A549 (cell line): ENCODE data around the gene ZNF316. TPM values are rescaled to one million over a fixed set of nuclear protein-coding genes. Genes with fewer than 3 reads are reported as not detected.

Experiments used
- ATAC-seq, 2 experiments: fragments of 200-7000 bp in 1 of 2; fragments of >200 bp in 1 of 2; cut with Nextera tagmentation in 1 of 2; cut with Tn5 transposase in 1 of 2; 3 replicates each; pipeline versions ENCODE4 v1.8.0 to v1.9.1; 2018 to 2020; ENCODE audit warnings: mild to moderate bottlenecking in 1 of 2, moderate library complexity in 1 of 2
- CTCF ChIA-PET: fragments of 300-600 bp; sonication (Branson Sonifier 250); formaldehyde crosslinking; extraction: SDS; loops from one replicate; lab custom pipeline; 2021; ENCODE audit warnings: antibody characterized with exemption, inconsistent platforms; lab: Yijun Ruan, JAX
- POLR2A ChIA-PET: fragments of 350-600 bp; formaldehyde crosslinking; extraction: SDS; loops from one replicate; lab custom pipeline; 2021; ENCODE audit warnings: antibody characterized with exemption, inconsistent platforms; lab: Yijun Ruan, JAX
- DNase-seq, 2 experiments: peaks; one replicate each; pipeline versions ENCODE4 v3.0.0 to v3.0.0-alpha.2; 2011 to 2016; ENCODE audit warnings: low read depth in 1 of 2, low spot score in 1 of 2
- FAIRE-seq: peaks from 2 replicates; lab custom pipeline; 2011; peaks lifted over from hg19 to GRCh38; lab: Jason Lieb, UNC
- H3K27ac ChIP-seq, 2 experiments: fragments of >200 bp; sonication (Bioruptor Twin); formaldehyde crosslinking; 3 replicates each; pipeline ENCODE4 v1.5.1; 2016 to 2017
- H3K4me1 ChIP-seq: fragments of >200 bp; sonication (Bioruptor Twin); formaldehyde crosslinking; 3 replicates; pipeline ENCODE4 v1.6.1; 2016
- H3K4me2 ChIP-seq: fragments of >200 bp; sonication (Bioruptor Twin); formaldehyde crosslinking; 3 replicates; pipeline ENCODE4 v1.6.1; 2016
- H3K4me3 ChIP-seq: fragments of >200 bp; sonication (Bioruptor Twin); formaldehyde crosslinking; 3 replicates; pipeline ENCODE4 v1.5.1; 2016
- H3K9me3 ChIP-seq: fragments of >200 bp; sonication (Bioruptor Twin); formaldehyde crosslinking; 3 replicates; pipeline ENCODE4 v1.6.1; 2016
- BCL3 ChIP-seq: fragments of >200 bp; sonication (Bioruptor Twin); formaldehyde crosslinking; IDR thresholded peaks from 3 replicates; pipeline ENCODE4 v1.6.1; 2016
- CBX8 ChIP-seq: fragments of 200-600 bp; sonication (generic); IDR thresholded peaks from 2 replicates; pipeline ENCODE4 v1.6.1; 2016
- CEBPB ChIP-seq, 2 experiments: fragments of >200 bp in 1 of 2; sonication (Bioruptor Twin) in 1 of 2; formaldehyde crosslinking in 1 of 2; IDR thresholded peaks; 2 replicates each; pipeline ENCODE4 v1.6.1; 2012 to 2016
- CTCF ChIP-seq: fragments of >200 bp; sonication (Bioruptor Twin); formaldehyde crosslinking; IDR thresholded peaks from 3 replicates; pipeline ENCODE4 v1.5.1; 2016
- FOSL2 ChIP-seq, 2 experiments: fragments of 450-650 bp in 1 of 2; fragments of >200 bp in 1 of 2; sonication (Bioruptor Twin) in 1 of 2; formaldehyde crosslinking; IDR thresholded peaks; 2 replicates each; pipeline versions ENCODE4 v1.5.0 to v1.6.1; 2016 to 2020; ENCODE audit warnings: mild to moderate bottlenecking in 1 of 2, moderate library complexity in 1 of 2
- HDAC2 ChIP-seq: fragments of 200-600 bp; sonication (generic); IDR thresholded peaks from 2 replicates; pipeline ENCODE4 v1.6.1; 2016
- HEYL ChIP-seq: fragments of 250-450 bp; sonication (Bioruptor Pico); IDR thresholded peaks from 2 replicates; pipeline ENCODE4 v1.8.0; 2021; ENCODE audit warnings: mild to moderate bottlenecking, moderate library complexity
- JUN ChIP-seq, 2 experiments: fragments of >200 bp; sonication (Bioruptor Twin); formaldehyde crosslinking; IDR thresholded peaks; 2 replicates in 1 of 2; 3 replicates in 1 of 2; pipeline ENCODE4 v1.6.1; 2016 to 2017
- MAX ChIP-seq: IDR thresholded peaks from 2 replicates; pipeline ENCODE4 v1.6.1; 2012
- PHF8 ChIP-seq: fragments of 200-600 bp; sonication (generic); IDR thresholded peaks from 2 replicates; pipeline ENCODE4 v1.6.1; 2016; ENCODE audit warnings: low read depth, mild to moderate bottlenecking, antibody characterized with exemption, moderate library complexity, borderline replicate concordance
- POLR2A ChIP-seq: IDR thresholded peaks from 2 replicates; pipeline ENCODE4 v1.6.1; 2012; ENCODE audit warnings: mild to moderate bottlenecking, low read length
- RAD21 ChIP-seq, 2 experiments: fragments of >200 bp in 1 of 2; sonication (Bioruptor Twin) in 1 of 2; formaldehyde crosslinking in 1 of 2; IDR thresholded peaks in 1 of 2; conservative IDR thresholded peaks in 1 of 2; 2 replicates in 1 of 2; 3 replicates in 1 of 2; pipeline ENCODE4 v1.6.1; 2012 to 2018; ENCODE audit warnings: inconsistent platforms in 1 of 2
- RCOR1 ChIP-seq: fragments of 150-350 bp; IDR thresholded peaks from 2 replicates; pipeline ENCODE4 v1.6.1; 2014; ENCODE audit warnings: antibody characterized with exemption, low read length, low read depth
- SMC3 ChIP-seq: fragments of >200 bp; sonication (Bioruptor Twin); formaldehyde crosslinking; IDR thresholded peaks from 3 replicates; pipeline ENCODE4 v1.6.1; 2018; ENCODE audit warnings: inconsistent platforms
- SREBF2 ChIP-seq: fragments of 450-650 bp; IDR thresholded peaks from 2 replicates; pipeline ENCODE4 v1.6.1; 2014; ENCODE audit warnings: mild to moderate bottlenecking, moderate library complexity
- ZNF302 ChIP-seq: fragments of 250-450 bp; sonication (Bioruptor Pico); IDR thresholded peaks from 2 replicates; pipeline ENCODE4 v1.9.0; 2021; ENCODE audit warnings: inconsistent platforms, mild to moderate bottlenecking, moderate library complexity
- whole genome bisulfite sequencing: methylation state at CpG from one replicate; pipeline ENCODE4 v1.1.6; 2017; ENCODE audit errors: missing lambda C conversion rate; 5-methylcytosine and 5-hydroxymethylcytosine counted together
- polyA plus RNA-seq, 4 experiments: library from polyadenylated mRNA; depleted of rRNA in 3 of 4; stranded (reverse); fragments of >200 nt; fragmentation: RNase III in 1 of 4; extraction: RNeasy Plus Mini Kit Qiagen cat#74134 plus additional on column Dnase treatment in 1 of 4; gene quantifications; 2 replicates in 3 of 4; 3 replicates in 1 of 4; pipeline ENCODE4 v1.2.3, GENCODE V29; 2011 to 2017
- TF ChIP-seq, protein P1 (sequence below): fragments of 250-450 bp; sonication (Bioruptor Pico); IDR thresholded peaks from 2 replicates; pipeline ENCODE4 v1.5.0; 2021; ENCODE audit warnings: mild to moderate bottlenecking, moderate library complexity, borderline replicate concordance

ZNF316 gene
- polyA plus RNA-seq, 2 of the 4 experiments (the other 2 are of a cell fraction), result 7.5 to 21.2 TPM

- CTCF ChIA-PET, result interaction anchor here (1.6 to 4.7 kb wide), 4 partner anchors 13 to 73 kb away, joined by 7 to 58 read pairs (median 20); partner anchors contain the start of gene ZDHHC4
- Histone ChIP-seq H3K4me3 (no peak overlapping the region), H3K27ac (no peak overlapping the region)
- FAIRE-seq (no peak), ATAC-seq (no peak)
- TF ChIP-seq HDAC2, result no peak
- no peak for TF ChIP-seq CTCF
- TF ChIP-seq, all 56 proteins: peak for 0
- no peak for DNase-seq
- Histone ChIP-seq H3K4me2 (no peak overlapping the region), H3K9me3 (no peaks in the 10 kb centered on the region), H3K4me1 (peaks cover 11% of the 10 kb centered on the region)
- WGBS, result 85% methylated on average over 9 of the region's 9 CpGs
- POLR2A ChIA-PET, result interaction anchor here (0.6 kb wide), 1 partner anchor 12 kb away, joined by 3 read pairs; no protein-coding TSS in a partner anchor
Observed at GRCh38 chr7:6588566-6588965, 48.6 kb upstream of the ZNF316 start.

DNA sequence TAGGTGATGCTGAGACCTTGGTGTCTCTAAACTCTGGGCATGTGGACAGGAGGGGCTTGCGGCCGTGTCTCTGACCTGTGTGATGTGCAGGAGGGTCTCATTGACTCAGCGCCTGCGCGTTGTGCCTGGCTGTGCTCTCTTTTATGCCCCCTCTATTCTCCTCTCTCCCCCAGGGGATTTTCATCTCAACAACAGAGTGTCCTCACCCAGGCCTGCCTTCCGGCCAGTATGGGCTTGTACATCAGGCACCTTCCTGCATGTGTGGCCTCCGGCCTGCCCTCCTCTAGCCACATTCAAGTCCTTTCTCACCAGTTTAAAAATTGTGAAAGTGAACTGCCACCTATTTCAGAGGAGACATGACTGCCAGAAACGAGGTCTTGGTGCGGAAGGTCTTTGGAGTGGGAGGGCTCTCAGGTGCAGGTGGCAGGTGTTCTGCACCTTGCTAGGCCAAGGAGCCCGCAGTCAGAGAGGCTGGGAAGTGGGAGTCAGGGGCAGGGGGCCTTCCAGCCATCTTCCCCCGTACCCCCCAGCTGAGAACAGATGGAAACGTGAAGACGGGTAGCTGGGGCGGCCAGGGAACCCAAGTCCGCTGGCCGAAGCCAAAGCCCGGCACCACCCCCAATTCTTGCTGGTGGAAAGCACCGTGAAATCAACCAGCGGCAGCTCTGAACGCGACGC, 47.8 kb upstream of the ZNF316 start:
- Histone ChIP-seq H3K27ac (peak overlapping the region; percentile 89 to 92; a peak in 4 of 6 replicates), H3K9me3 (no peaks in the 10 kb centered on the region), H3K4me3 (peak overlapping the region; percentile 77), H3K4me1 (peaks cover 11% of the 10 kb centered on the region), H3K4me2 (peak overlapping the region; percentile 90)
- TF ChIP-seq CBX8, result no peak
- no peak for TF ChIP-seq HEYL (CRISPR knock-in tag)
- CTCF ChIA-PET, result interaction anchor here (0.8 to 4.7 kb wide), 23 partner anchors 8 to 235 kb away, joined by 3 to 58 read pairs (median 6); partner anchors contain the start of genes ZDHHC4 and ZNF12
- WGBS, result 69% methylated on average over 17 of the region's 22 CpGs
- DNase-seq (no peak), ATAC-seq (no peak), FAIRE-seq (no peak)
- POLR2A ChIA-PET, result interaction anchor here (1.0 to 2.0 kb wide), 5 partner anchors 9 to 341 kb away, joined by 3 to 15 read pairs (median 7); partner anchors contain the start of gene ZDHHC4

DNA sequence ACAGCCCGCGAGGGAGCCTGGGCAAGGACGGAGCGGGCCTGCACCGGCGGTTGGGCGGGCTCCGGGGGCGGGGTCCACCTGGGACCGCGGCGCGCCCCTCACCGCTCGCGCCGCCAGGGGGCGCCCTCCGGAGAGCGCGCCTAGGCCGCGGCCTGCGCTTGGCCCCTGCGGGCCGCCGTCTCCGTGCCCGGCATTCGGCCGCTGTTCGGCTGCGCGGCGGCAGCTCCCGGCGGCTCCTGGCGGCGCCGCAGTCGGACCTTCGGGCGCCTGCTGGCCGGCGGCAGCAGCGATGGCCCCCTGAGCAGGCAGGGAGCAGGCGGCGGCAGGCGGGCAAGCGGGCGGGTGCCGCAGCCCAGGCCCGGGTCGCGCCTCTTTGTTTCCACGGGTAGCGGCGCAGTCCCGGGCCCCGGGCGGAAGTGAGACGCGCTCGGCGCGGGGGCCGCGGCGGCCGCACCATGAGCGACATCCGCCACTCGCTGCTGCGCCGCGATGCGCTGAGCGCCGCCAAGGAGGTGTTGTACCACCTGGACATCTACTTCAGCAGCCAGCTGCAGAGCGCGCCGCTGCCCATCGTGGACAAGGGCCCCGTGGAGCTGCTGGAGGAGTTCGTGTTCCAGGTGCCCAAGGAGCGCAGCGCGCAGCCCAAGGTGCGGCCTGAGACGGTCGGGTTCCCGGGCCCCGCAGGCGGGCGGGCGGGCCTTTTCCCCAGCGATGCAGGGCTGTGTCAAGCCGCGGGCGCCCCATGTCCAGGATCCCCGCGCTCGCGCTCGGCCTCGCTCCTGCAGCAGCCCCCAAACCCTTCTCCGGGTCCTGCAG, 47.1 kb upstream of the ZNF316 start, which contains the start of gene INTS15:
Gene INTS15, plus strand, starts transcription at position 193 of the 816 bp plus-strand sequence. Its CDS starts 263 bp downstream, at position 456.
- peak within 1 kb of the TSS; percentile 90 for H3K4me2 ChIP-seq
- peak within 1 kb of the TSS; percentile 89 to 92 for H3K27ac ChIP-seq
- DNase-seq, result peak; percentile 65 to 82
- WGBS, result 0% methylated on average over 1 of the region's 107 CpGs
- no peak for FAIRE-seq
- TF ChIP-seq CBX8 (no peak), CTCF (peak; percentile 93), SMC3 (peak; percentile 77), FOSL2 (IDR thresholded peaks at IDR 0.05) (no peak), FOSL2 (CRISPR knock-in tag; IDR thresholded peaks at IDR 0.05) (0 out of 2 replicates have a peak, but pooled peaks have one; percentile 7), RAD21 (conservative IDR thresholded peaks at IDR 0.05 in 1 of 2, IDR thresholded peaks at IDR 0.05 in 1 of 2) (no peak; a peak in 2 of 5 replicates), MAX (peak; percentile 59; the same call in 1 of the 2 replicates), SREBF2 (no peak), JUN (IDR thresholded peaks at IDR 0.05) (peak; percentile 83 to 98), BCL3 (peak; percentile 95), PHF8 (peak; percentile 81), ZNF302 (no peak), CEBPB (IDR thresholded peaks at IDR 0.05) (no peak), RCOR1 (no peak), POLR2A (peak; percentile 75)
- TF ChIP-seq, protein P1, sequence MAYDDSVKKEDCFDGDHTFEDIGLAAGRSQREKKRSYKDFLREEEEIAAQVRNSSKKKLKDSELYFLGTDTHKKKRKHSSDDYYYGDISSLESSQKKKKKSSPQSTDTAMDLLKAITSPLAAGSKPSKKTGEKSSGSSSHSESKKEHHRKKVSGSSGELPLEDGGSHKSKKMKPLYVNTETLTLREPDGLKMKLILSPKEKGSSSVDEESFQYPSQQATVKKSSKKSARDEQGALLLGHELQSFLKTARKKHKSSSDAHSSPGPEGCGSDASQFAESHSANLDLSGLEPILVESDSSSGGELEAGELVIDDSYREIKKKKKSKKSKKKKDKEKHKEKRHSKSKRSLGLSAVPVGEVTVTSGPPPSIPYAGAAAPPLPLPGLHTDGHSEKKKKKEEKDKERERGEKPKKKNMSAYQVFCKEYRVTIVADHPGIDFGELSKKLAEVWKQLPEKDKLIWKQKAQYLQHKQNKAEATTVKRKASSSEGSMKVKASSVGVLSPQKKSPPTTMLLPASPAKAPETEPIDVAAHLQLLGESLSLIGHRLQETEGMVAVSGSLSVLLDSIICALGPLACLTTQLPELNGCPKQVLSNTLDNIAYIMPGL (CRISPR knock-in tag), result no peak
- ATAC-seq, result peak; percentile 90 to 92
- POLR2A ChIA-PET, result interaction anchor here (1.0 to 2.0 kb wide), 5 partner anchors 10 to 341 kb away, joined by 3 to 15 read pairs (median 7); partner anchors contain the start of gene ZDHHC4
- peak within 1 kb of the TSS; percentile 77 for H3K4me3 ChIP-seq
- CTCF ChIA-PET, result interaction anchor here (0.6 to 4.7 kb wide), 30 partner anchors 9 to 338 kb away, joined by 3 to 58 read pairs (median 5); partner anchors contain the start of genes ZDHHC4 and ZNF12
- no peaks in the 10 kb centered on the region for H3K9me3 ChIP-seq
- peaks cover 11% of the 10 kb centered on the region for H3K4me1 ChIP-seq
